Neural progenitor cell (in vitro differentiated cells): ENCODE results near the gene PDE8B. TPM values are rescaled to one million over a fixed set of nuclear protein-coding genes. Genes with fewer than 3 reads are reported as not detected.

ENCODE experiments used
- DNase-seq: peaks from one replicate; pipeline ENCODE4 v3.0.0-alpha.2; 2016; ENCODE audit warnings: low spot score
- H2AFZ ChIP-seq: fragments of 200-600 bp; sonication (generic); replicated peaks from 2 replicates; pipeline ENCODE4 v1.6.1; 2016; ENCODE audit warnings: antibody characterized with exemption
- H3F3A ChIP-seq: fragments of 200-600 bp; sonication (generic); 2 replicates; pipeline ENCODE4 v1.6.1; 2016; ENCODE audit warnings: antibody characterized with exemption, low read depth
- H3K27ac ChIP-seq: fragments of 200-600 bp; sonication (generic); 2 replicates; pipeline ENCODE4 v1.5.1; 2016; ENCODE audit warnings: mild to moderate bottlenecking
- H3K27me3 ChIP-seq: fragments of 200-600 bp; sonication (generic); 2 replicates; pipeline ENCODE4 v1.6.1; 2016; ENCODE audit warnings: mild to moderate bottlenecking, moderate library complexity
- H3K36me3 ChIP-seq: fragments of 200-600 bp; sonication (generic); 2 replicates; pipeline ENCODE4 v1.5.1; 2016
- H3K4me1 ChIP-seq: fragments of 200-600 bp; sonication (generic); 2 replicates; pipeline ENCODE4 v1.6.1; 2016; ENCODE audit warnings: mixed run types
- H3K4me2 ChIP-seq: fragments of 200-600 bp; sonication (generic); 2 replicates; pipeline ENCODE4 v1.6.1; 2016
- H3K4me3 ChIP-seq: fragments of 200-600 bp; sonication (generic); 2 replicates; pipeline ENCODE4 v1.5.1; 2016
- H3K79me2 ChIP-seq: fragments of 200-600 bp; sonication (generic); 2 replicates; pipeline ENCODE4 v1.6.1; 2016; ENCODE audit warnings: low read depth
- H3K9ac ChIP-seq: fragments of 200-600 bp; sonication (generic); 2 replicates; pipeline ENCODE4 v1.6.1; 2016
- H3K9me3 ChIP-seq: fragments of 200-600 bp; sonication (generic); 2 replicates; pipeline ENCODE4 v1.5.1; 2016; ENCODE audit warnings: low read depth
- H4K20me1 ChIP-seq: fragments of 200-600 bp; sonication (generic); 2 replicates; pipeline ENCODE4 v1.6.1; 2016; ENCODE audit warnings: low read depth
- H3K27ac Mint-ChIP-seq: 3 replicates; pipeline ENCODE4 v1.8.0; 2021; ENCODE audit warnings: mixed read lengths
- H3K27me3 Mint-ChIP-seq: 2 replicates; pipeline ENCODE4 v1.8.0; 2022; ENCODE audit warnings: low read depth, mild to moderate bottlenecking, inconsistent platforms, moderate library complexity, mixed read lengths; ENCODE audit not compliant: insufficient read depth
- H3K36me3 Mint-ChIP-seq: 3 replicates; pipeline ENCODE4 v1.8.0; 2021; ENCODE audit warnings: mixed read lengths
- H3K4me1 Mint-ChIP-seq: 3 replicates; pipeline ENCODE4 v1.8.0; 2021; ENCODE audit warnings: mixed read lengths
- H3K4me3 Mint-ChIP-seq: 3 replicates; pipeline ENCODE4 v1.8.0; 2021; ENCODE audit warnings: mild to moderate bottlenecking, moderate library complexity, mixed read lengths
- H3K9me3 Mint-ChIP-seq: 3 replicates; pipeline ENCODE4 v1.8.0; 2020; ENCODE audit warnings: mixed read lengths
- EZH2 ChIP-seq: fragments of 200-600 bp; sonication (generic); IDR thresholded peaks from 2 replicates; pipeline ENCODE4 v1.6.1; 2017; ENCODE audit warnings: antibody characterized with exemption, mild to moderate bottlenecking, moderate library complexity
- EZH2phosphoT487 ChIP-seq: fragments of 200-600 bp; sonication (generic); IDR thresholded peaks from 2 replicates; pipeline ENCODE4 v1.6.1; 2017; ENCODE audit warnings: antibody characterized with exemption
- total RNA-seq: library from RNA; depleted of rRNA; stranded (reverse); fragments of >200 nt; gene quantifications from 2 replicates; pipeline ENCODE4 v1.2.3, GENCODE V29; 2015; ENCODE audit warnings: low replicate concordance
- TF ChIP-seq, protein P1 (sequence below): fragments of 200-600 bp; sonication (generic); IDR thresholded peaks from 2 replicates; pipeline ENCODE4 v1.5.1; 2017; ENCODE audit warnings: antibody characterized with exemption, mild to moderate bottlenecking

PDE8B gene, protein sequence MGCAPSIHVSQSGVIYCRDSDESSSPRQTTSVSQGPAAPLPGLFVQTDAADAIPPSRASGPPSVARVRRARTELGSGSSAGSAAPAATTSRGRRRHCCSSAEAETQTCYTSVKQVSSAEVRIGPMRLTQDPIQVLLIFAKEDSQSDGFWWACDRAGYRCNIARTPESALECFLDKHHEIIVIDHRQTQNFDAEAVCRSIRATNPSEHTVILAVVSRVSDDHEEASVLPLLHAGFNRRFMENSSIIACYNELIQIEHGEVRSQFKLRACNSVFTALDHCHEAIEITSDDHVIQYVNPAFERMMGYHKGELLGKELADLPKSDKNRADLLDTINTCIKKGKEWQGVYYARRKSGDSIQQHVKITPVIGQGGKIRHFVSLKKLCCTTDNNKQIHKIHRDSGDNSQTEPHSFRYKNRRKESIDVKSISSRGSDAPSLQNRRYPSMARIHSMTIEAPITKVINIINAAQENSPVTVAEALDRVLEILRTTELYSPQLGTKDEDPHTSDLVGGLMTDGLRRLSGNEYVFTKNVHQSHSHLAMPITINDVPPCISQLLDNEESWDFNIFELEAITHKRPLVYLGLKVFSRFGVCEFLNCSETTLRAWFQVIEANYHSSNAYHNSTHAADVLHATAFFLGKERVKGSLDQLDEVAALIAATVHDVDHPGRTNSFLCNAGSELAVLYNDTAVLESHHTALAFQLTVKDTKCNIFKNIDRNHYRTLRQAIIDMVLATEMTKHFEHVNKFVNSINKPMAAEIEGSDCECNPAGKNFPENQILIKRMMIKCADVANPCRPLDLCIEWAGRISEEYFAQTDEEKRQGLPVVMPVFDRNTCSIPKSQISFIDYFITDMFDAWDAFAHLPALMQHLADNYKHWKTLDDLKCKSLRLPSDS
- 1.2 and 4.3 TPM in 2 replicates for total RNA-seq

DNA sequence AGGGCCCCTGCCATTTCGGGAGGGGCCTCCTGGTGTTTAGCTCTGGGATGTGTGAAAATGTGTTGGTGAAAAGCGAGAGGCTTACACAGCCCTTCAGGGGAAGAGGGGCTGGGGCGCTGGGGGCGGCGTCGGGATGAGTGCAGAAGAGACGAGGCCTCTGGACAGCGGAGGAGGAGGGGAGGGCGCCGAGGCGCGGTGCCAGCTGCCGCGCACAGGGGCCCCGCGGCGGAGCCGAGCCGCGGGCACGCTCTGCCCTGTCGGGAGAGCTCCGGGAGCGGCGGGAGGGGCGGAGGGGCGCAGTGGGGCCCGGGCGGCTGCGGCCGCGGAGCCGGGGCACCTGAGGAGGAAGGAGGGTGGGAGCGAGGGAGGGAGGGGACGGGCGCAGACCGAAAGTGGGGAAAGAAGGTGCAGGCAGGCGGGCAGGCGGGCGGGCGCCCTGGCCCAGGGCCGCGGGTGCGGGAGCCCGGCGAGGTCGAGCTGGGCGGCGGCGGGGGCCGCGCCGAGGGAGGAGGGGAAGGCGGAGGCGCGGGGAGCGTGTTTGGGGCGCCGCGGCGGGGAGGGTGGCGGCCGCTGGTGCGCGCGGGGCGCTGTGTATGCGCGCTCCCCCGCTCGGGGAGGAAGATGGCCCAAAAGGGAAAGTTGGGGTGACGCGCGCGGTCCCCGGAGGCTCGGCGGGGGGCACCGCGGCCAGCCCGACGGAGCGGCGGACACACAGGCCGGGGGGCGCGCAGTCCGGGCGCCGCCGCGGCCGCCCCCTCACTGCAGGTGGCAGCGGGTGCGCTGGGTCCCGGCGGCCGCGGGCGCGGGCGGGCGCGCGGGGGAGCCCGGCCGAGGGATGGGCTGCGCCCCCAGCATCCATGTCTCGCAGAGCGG, at the start of gene PDE8B:
TSS of gene PDE8B (plus strand) at position 590 of the 873 bp plus-strand sequence. CDS start at position 836, 246 bp downstream.
- no peaks in the 10 kb centered on the region for H3K79me2 ChIP-seq
- no peak within 1 kb of the TSS for H3K27ac Mint-ChIP-seq
- TF ChIP-seq EZH2phosphoT487 (peak; percentile 44), EZH2 (peak; percentile 46)
- TF ChIP-seq, protein P1, sequence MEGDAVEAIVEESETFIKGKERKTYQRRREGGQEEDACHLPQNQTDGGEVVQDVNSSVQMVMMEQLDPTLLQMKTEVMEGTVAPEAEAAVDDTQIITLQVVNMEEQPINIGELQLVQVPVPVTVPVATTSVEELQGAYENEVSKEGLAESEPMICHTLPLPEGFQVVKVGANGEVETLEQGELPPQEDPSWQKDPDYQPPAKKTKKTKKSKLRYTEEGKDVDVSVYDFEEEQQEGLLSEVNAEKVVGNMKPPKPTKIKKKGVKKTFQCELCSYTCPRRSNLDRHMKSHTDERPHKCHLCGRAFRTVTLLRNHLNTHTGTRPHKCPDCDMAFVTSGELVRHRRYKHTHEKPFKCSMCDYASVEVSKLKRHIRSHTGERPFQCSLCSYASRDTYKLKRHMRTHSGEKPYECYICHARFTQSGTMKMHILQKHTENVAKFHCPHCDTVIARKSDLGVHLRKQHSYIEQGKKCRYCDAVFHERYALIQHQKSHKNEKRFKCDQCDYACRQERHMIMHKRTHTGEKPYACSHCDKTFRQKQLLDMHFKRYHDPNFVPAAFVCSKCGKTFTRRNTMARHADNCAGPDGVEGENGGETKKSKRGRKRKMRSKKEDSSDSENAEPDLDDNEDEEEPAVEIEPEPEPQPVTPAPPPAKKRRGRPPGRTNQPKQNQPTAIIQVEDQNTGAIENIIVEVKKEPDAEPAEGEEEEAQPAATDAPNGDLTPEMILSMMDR, result no peak
- peaks cover 3% of the 10 kb centered on the region for H3K36me3 Mint-ChIP-seq
- no peaks in the 10 kb centered on the region for H3K9me3 ChIP-seq
- peaks cover 11% of the 10 kb centered on the region for H3K4me1 Mint-ChIP-seq
- peaks cover 39% of the 10 kb centered on the region for H3K27me3 Mint-ChIP-seq
- no peak within 1 kb of the TSS for H3K9ac ChIP-seq
- peaks cover 7% of the 10 kb centered on the region for H3K4me1 ChIP-seq
- peak within 1 kb of the TSS; percentile 91 for H3K4me3 Mint-ChIP-seq
- H3K27me3 ChIP-seq, result peaks cover 93% of the 10 kb centered on the region
- peak within 1 kb of the TSS; percentile 66 for H3K4me3 ChIP-seq
- H3K4me2 ChIP-seq, result peak within 1 kb of the TSS; percentile 91
- peaks cover 7% of the 10 kb centered on the region for H4K20me1 ChIP-seq
- H3F3A ChIP-seq, result peaks cover 10% of the 10 kb centered on the region
- peak; percentile 62 for DNase-seq
- no peak within 1 kb of the TSS for H3K27ac ChIP-seq
- H3K9me3 Mint-ChIP-seq, result peaks cover 4% of the 10 kb centered on the region
- H3K36me3 ChIP-seq, result no peaks in the 10 kb centered on the region
- peak within 1 kb of the TSS; percentile 84 for H2AFZ ChIP-seq

DNA sequence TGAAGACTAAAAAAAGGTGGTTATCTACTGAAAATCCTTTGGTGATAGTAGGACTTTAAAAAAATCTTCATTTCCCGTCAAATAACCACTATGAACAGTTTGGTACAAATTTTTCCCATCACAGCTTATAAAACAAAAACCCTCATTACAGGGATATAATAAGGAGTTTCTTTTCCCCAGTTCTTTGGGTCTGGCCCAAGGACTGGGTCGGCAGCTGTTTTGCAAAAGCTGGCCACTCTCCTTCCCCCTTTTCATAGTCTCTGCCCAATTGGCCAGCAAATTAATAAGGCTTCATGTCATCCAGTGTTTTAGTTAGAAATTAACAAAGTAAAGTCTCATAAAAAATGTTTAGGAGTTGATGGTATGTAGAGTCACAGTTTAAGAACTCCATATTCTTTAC, 47.0 kb upstream of the PDE8B start:
- H3K4me1 Mint-ChIP-seq, result no peaks in the 10 kb centered on the region
- Histone ChIP-seq H3F3A (no peaks in the 10 kb centered on the region), H3K4me1 (no peaks in the 10 kb centered on the region), H3K9ac (no peak overlapping the region), H3K27me3 (no peaks in the 10 kb centered on the region), H3K4me2 (no peak overlapping the region), H3K9me3 (peaks cover 7% of the 10 kb centered on the region), H3K79me2 (no peaks in the 10 kb centered on the region), H4K20me1 (no peaks in the 10 kb centered on the region), H3K36me3 (no peaks in the 10 kb centered on the region), H3K4me3 (no peak overlapping the region), H2AFZ (no peak overlapping the region), H3K27ac (no peak overlapping the region)
- H3K27ac Mint-ChIP-seq, result no peak overlapping the region
- no peaks in the 10 kb centered on the region for H3K9me3 Mint-ChIP-seq
- H3K4me3 Mint-ChIP-seq, result no peak overlapping the region
- peaks cover 2% of the 10 kb centered on the region for H3K27me3 Mint-ChIP-seq
- H3K36me3 Mint-ChIP-seq, result no peaks in the 10 kb centered on the region
- TF ChIP-seq EZH2, result no peak
- TF ChIP-seq EZH2phosphoT487, result no peak
- TF ChIP-seq, protein P1, result no peak
- DNase-seq, result no peak

DNA sequence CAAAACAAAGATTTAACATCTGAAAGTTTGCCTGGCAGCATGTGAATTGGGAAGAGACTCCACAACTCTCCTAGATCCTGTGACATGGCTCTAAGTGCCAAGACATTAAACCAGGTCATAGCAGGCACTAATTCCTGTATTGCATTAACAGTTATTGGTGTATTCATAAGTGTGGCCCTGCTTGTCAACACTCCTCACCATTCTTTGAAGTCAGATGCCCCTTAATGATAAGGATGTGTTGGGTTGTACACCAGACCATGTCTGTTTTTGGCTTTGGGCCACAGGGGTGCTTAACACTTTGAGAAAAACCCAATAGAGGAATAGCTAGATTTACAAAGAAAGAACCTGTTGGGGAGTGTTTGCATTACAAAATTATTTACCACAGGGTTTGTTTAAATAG, 43.4 kb upstream of the PDE8B start:
- Histone ChIP-seq H3K9ac (no peak overlapping the region), H3K36me3 (no peaks in the 10 kb centered on the region), H3K4me2 (no peak overlapping the region), H3K27ac (no peak overlapping the region), H2AFZ (no peak overlapping the region), H3K27me3 (no peaks in the 10 kb centered on the region), H3K9me3 (no peaks in the 10 kb centered on the region), H3K4me3 (no peak overlapping the region), H4K20me1 (no peaks in the 10 kb centered on the region), H3K79me2 (no peaks in the 10 kb centered on the region), H3K4me1 (no peaks in the 10 kb centered on the region), H3F3A (no peaks in the 10 kb centered on the region)
- DNase-seq, result no peak
- Mint-ChIP-seq H3K4me1 (no peaks in the 10 kb centered on the region), H3K4me3 (no peak overlapping the region), H3K27ac (no peak overlapping the region), H3K27me3 (peaks cover 2% of the 10 kb centered on the region), H3K9me3 (no peaks in the 10 kb centered on the region), H3K36me3 (no peaks in the 10 kb centered on the region)
- TF ChIP-seq, protein P1, result no peak
- TF ChIP-seq EZH2, result no peak
- no peak for TF ChIP-seq EZH2phosphoT487
